GM13976 (cell line): ENCODE results near the gene JSRP1.

Experiments
- DNase-seq: peaks from one replicate; pipeline ENCODE4 v3.0.0; 2012; ENCODE audit warnings: low spot score
- CTCF ChIP-seq: IDR thresholded peaks from 2 replicates; pipeline ENCODE4 v1.5.1; 2012; ENCODE audit warnings: borderline replicate concordance, mild to moderate bottlenecking; ENCODE audit not compliant: insufficient read depth; ENCODE audit errors: extremely low read depth, missing control alignments, control extremely low read depth
- in situ Hi-C: fragments of 300-500 bp; cut with MboI; formaldehyde crosslinking; loops from one replicate; pipeline ENCODE4 v1.12.0; 2022; ENCODE audit warnings: low sequenced_read_pairs, mixed read lengths, inconsistent platforms; ENCODE audit not compliant: unreplicated experiment

Gene JSRP1

DNA sequence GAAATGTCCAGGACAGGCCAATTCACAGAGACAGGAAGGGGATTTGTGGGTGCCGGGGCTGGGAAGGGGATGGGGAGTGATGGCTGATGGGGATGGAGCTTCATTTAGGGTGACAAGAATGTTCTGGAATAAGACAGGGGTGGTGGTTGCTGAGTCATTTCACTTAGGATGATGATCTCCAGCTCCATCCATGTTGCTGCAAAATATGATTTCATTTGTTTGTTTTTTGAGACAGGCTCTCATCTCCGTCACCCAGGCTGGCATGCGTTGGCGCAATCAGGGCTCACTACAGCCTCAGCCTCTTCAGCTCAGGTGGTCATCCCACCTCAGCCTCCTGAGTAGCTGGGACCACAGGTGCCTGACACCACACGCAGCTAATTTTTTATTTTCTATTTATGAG is 3.1 kb upstream of the JSRP1 start:
- DNase-seq: no peak
- TF ChIP-seq CTCF: no peak
- in situ Hi-C loops: no loop called here

- no peak for TF ChIP-seq CTCF
- in situ Hi-C loops: no loop called here
- DNase-seq: no peak
Measured at GRCh38 chr19:2255112-2255845, 938 bp downstream of the JSRP1 start.

DNA sequence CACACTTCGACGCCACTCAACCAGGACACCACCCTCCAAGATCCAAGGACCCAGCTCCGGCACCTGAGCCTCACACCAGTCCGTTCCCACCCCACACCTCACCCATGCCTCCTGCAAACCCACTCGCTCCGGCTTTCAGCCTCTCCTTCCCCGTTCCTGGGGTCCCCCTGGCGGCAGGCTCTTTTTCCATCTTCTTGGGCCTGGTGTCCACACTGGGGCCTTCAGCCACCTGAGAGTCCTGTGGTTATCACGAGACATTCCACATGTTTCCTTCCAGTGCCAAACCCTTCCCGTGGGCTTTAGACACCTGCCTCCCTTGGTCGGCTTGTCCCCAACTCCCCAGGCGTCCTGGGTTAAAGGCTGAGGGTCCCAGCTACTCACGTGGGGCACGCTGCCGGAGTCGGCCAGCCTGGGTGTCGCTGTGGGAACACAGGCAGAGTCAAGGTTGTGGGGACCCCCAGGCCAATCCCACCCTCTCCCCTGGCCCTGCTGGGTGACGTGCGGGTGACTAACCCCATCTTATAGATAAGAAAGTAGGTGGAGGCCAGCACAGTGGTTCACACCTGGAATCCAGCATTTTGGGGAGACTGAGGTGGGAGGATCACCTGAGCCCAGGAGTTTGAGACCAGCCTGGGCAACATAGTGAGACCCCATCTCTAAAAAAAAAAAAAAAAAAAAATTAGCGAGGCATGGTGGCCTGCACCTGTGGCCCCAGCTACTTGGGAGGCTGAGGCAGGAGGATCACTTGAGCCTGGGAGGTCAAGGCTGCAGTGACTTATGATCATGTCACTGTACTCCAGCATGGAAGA is 1.9 kb downstream of the JSRP1 start:
- DNase-seq: no peak
- in situ Hi-C loops: no loop called here
- TF ChIP-seq CTCF: no peak

GRCh38 chr19:2253106-2254063 is 2.8 kb downstream of the JSRP1 start:
- peak; percentile 79 for DNase-seq
- peak; percentile 17 for TF ChIP-seq CTCF
- in situ Hi-C loops: no loop called here

GRCh38 chr19:2252797-2253105 is 3.5 kb downstream of the JSRP1 start:
- DNase-seq: no peak
- no peak for TF ChIP-seq CTCF
- in situ Hi-C loops: no loop called here
